ENCODE measurements around the gene SYNDIG1.

DNA sequence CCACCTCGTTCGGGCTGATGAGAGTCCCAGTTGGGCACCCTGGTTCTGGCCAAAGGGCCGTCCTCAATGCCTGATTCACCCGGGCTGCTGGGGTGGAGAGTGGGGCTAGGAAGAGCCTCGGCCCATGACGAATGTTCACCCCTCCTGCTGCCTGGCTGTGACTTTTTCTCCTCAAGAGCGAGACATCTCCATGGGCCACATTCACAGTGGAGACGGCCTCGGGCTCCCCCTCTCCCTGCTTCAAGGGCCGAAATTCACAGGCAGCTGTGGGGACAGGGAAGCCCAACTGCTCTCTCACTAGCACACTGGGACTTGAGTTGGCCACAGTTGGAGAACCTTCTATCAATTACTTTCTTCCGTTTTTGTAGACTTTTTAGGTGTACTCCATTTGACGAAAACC is 138.0 kb downstream of the SYNDIG1 start:
- TF ChIP-seq, protein P1, sequence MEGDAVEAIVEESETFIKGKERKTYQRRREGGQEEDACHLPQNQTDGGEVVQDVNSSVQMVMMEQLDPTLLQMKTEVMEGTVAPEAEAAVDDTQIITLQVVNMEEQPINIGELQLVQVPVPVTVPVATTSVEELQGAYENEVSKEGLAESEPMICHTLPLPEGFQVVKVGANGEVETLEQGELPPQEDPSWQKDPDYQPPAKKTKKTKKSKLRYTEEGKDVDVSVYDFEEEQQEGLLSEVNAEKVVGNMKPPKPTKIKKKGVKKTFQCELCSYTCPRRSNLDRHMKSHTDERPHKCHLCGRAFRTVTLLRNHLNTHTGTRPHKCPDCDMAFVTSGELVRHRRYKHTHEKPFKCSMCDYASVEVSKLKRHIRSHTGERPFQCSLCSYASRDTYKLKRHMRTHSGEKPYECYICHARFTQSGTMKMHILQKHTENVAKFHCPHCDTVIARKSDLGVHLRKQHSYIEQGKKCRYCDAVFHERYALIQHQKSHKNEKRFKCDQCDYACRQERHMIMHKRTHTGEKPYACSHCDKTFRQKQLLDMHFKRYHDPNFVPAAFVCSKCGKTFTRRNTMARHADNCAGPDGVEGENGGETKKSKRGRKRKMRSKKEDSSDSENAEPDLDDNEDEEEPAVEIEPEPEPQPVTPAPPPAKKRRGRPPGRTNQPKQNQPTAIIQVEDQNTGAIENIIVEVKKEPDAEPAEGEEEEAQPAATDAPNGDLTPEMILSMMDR (IDR thresholded peaks at IDR 0.05), result no peak
- TF ChIP-seq POLR2A (IDR thresholded peaks at IDR 0.05), result no peak

All from body of pancreas (tissue), 4 donors.